ENCODE results near the gene CASP14. TPM values are rescaled to one million over a fixed set of nuclear protein-coding genes. Genes with fewer than 3 reads are reported as not detected.

Gene CASP14
- total and polyA plus RNA-seq, 9 of the 15 experiments (the other 6 are each of a cell fraction or from before 2014, with no cell fraction given) = not detected

- 0% methylated on average over 1 of the region's 1 CpG for whole genome bisulfite sequencing (ENCODE audit: insufficient coverage, low coverage, missing lambda C conversion rate)
- DNase-seq (ENCODE audit: extremely low read depth in 1 of 4, low spot score in 3 of 4) = no peak
- H3K9me3 ChIP-seq (replicated peaks; ENCODE audit: control insufficient read depth, insufficient read depth, low read depth, low read length) = peaks cover 3% of the 10 kb centered on the region
- H3K79me2 ChIP-seq (ENCODE audit: control insufficient read depth, insufficient read depth, low read length) = no peaks in the 10 kb centered on the region
- BruUV-seq (replicated peaks) = no TSS peak
- peaks cover 7 to 23% of the 10 kb centered on the region in 2 experiments; a peak in 3 of 5 replicates for H3K27me3 ChIP-seq (ENCODE audit: control insufficient read depth in 2 of 2, insufficient read depth in 2 of 2, low read length in 2 of 2)
- no peak for FAIRE-seq
- in situ Hi-C loops (cut with MboI) (no loop called here), intact Hi-C loops (cut with micrococcal nuclease) (no loop called here)
- H3K9ac ChIP-seq (ENCODE audit: insufficient read depth in 1 of 2, low read depth in 2 of 2, low read length in 2 of 2) = no peak overlapping the region
- H3K4me1 ChIP-seq (replicated peaks in 1 of 2; ENCODE audit: control insufficient read depth in 2 of 2, insufficient read depth in 2 of 2, low read length in 2 of 2) = no peaks in the 10 kb centered on the region
- ChIA-PET CTCF (ENCODE audit: low intra/inter-chr PET ratio) (no interaction called here), POLR2A (no interaction called here)
- no peaks in the 10 kb centered on the region for H3K36me3 ChIP-seq (ENCODE audit: control insufficient read depth, insufficient read depth, low read length)
- ATAC-seq = no peak
- no peak overlapping the region for H3K4me2 ChIP-seq (ENCODE audit: insufficient read depth, low read length)
- no peaks in the 10 kb centered on the region for H4K20me1 ChIP-seq (replicated peaks; ENCODE audit: control insufficient read depth, insufficient read depth, low read length)
- no peak overlapping the region for H2AFZ ChIP-seq (ENCODE audit: low read depth, low read length)
- no peaks in the 10 kb centered on the region for H3K9me1 ChIP-seq (ENCODE audit: control insufficient read depth, insufficient read depth, low read length)
- H3K4me3 ChIP-seq = no peak overlapping the region
- H3K27ac ChIP-seq (ENCODE audit: extremely low read depth, low read depth, low read length) = no peak overlapping the region
- no peak for TF ChIP-seq TFAP4 (CRISPR knock-in tag; IDR thresholded peaks at IDR 0.05; ENCODE audit: borderline replicate concordance)
- no peak for TF ChIP-seq HOXB6 (CRISPR knock-in tag; IDR thresholded peaks at IDR 0.05; ENCODE audit: borderline replicate concordance)
- TF ChIP-seq FUS (optimal IDR thresholded peaks at IDR 0.05; ENCODE audit: low read depth, low read length) = no peak
- no peak for TF ChIP-seq ZNF449 (CRISPR knock-in tag; IDR thresholded peaks at IDR 0.05)
- TF ChIP-seq ZNF354B (CRISPR knock-in tag; IDR thresholded peaks at IDR 0.05) = no peak
- TF ChIP-seq EWSR1 (IDR thresholded peaks at IDR 0.05; ENCODE audit: borderline replicate concordance, low read depth, partially characterized antibody) = no peak
- no peak for TF ChIP-seq TAF1 (IDR thresholded peaks at IDR 0.05; ENCODE audit: control insufficient read depth, extremely low read depth, insufficient read depth, low read length, severe bottlenecking)
- TF ChIP-seq CHD7 (IDR thresholded peaks at IDR 0.05; ENCODE audit: low read depth, low read length) = no peak
- no peak for TF ChIP-seq ELF1 (tag; IDR thresholded peaks at IDR 0.05)
Measured at GRCh38 chr19:15104003-15104402, 54.7 kb downstream of the CASP14 start.

All from K562 (cell line).